Stomach smooth muscle (tissue), 2 donors: ENCODE results near the gene TIMM8B.
"Not testable (repeated sequence)": the region's sequence is repeated elsewhere in the genome, so short reads cannot be mapped to it uniquely, and the experiment has no call there.

Experiments
- H3K27ac ChIP-seq: one replicate; pipeline ENCODE4 v1.7.0; 2013; ENCODE audit warnings: mild to moderate bottlenecking, low read length, inconsistent platforms
- H3K27me3 ChIP-seq, 2 donors: one replicate each; pipeline ENCODE4 v1.7.0; 2013; ENCODE audit warnings: low read length in 2 of 2; ENCODE audit not compliant: insufficient read depth in 2 of 2, control insufficient read depth in 1 of 2
- H3K36me3 ChIP-seq, 2 donors: one replicate each; pipeline ENCODE4 v1.7.0; 2013; ENCODE audit warnings: low read length in 2 of 2; ENCODE audit not compliant: control insufficient read depth in 2 of 2, insufficient read depth in 2 of 2
- H3K4me1 ChIP-seq: one replicate; pipeline ENCODE4 v1.7.0; 2013; ENCODE audit warnings: low read length; ENCODE audit not compliant: control insufficient read depth, insufficient read depth
- H3K4me3 ChIP-seq, 2 donors: one replicate each; pipeline ENCODE4 v1.7.0; 2013; ENCODE audit warnings: low read length in 2 of 2
- H3K9ac ChIP-seq, 2 donors: one replicate each; pipeline ENCODE4 v1.7.0; 2013; ENCODE audit warnings: low read length in 2 of 2, mild to moderate bottlenecking in 1 of 2
- H3K9me3 ChIP-seq, 2 donors: one replicate each; pipeline ENCODE4 v1.7.0; 2013; ENCODE audit warnings: low read length in 2 of 2; ENCODE audit not compliant: control insufficient read depth in 2 of 2
- donor health status: healthy.
- donor health status: Pancreatic carcinoma.

Gene TIMM8B

DNA sequence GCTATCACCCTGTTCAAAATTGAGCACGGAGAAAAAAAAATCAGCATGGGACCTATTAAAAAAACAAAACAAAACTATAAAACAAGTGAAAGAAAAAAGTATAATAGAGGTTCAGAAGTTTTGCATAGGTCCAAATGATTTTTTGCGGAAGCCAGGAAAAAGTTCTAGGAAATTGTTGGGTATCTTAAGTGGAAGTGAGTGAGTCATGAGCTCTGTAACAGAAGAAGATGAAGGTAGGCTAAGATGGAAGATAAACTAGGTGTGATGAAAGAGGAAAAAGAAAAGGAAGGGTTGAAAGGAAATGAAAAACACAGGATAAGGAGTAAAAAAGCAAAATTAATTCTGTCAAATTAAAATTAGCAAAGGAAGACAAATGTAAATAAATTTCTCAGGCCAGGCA, 27.9 kb upstream of the TIMM8B start:
- H3K27ac ChIP-seq: no peak overlapping the region
- H3K4me1 ChIP-seq: no peaks in the 10 kb centered on the region
- H3K9me3 ChIP-seq: no peaks in the 10 kb centered on the region
- H3K36me3 ChIP-seq: no peaks in the 10 kb centered on the region
- no peak overlapping the region for H3K9ac ChIP-seq
- H3K27me3 ChIP-seq: no peaks in the 10 kb centered on the region
- H3K4me3 ChIP-seq: no peak overlapping the region

DNA sequence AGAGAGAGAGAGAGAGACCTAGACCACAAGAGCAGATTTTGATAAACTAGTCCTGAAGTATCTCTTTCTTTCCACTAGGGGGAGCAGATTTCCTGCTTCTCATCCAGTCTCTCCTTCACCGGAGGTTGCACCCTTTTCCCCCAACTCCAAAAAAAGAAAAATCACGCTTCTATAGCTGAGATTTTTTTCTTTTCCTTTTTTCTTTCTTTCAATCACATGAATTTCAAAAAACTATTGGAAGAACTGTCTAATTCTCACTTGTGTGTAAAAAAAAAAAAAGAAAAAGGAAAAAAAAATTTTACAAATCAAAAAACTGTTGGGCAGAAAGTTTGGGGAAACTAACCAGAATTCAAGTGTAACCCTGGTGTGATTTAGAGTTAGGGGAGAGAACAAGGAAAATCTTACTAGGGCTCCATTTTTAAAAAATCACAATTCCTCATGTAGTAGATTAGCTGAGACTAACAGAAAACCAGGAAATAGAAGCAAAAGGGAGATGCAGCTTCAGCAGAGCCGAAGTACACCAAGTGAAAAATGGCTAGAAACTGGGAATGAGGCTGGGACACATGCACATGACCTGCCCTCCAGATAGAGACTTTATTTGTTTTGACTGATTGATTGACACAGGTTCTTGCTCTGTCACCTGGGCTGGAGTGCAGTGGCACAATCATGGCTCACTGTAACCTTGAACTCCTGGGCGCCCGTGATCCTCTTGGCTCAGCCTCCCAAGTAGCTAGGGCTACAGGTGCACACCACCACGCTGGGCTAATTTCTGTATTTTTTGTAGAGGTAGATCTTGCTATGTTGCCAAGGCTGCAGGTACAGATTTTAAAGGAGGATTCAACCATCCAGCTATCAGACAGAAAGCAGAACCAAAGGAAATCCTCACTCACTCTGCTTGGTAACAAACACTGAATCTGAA, 27.2 kb upstream of the TIMM8B start:
- H3K36me3 ChIP-seq: peaks cover 0 to 4% of the 10 kb centered on the region in 2 donors
- H3K4me3 ChIP-seq: no peak overlapping the region
- no peaks in the 10 kb centered on the region for H3K9me3 ChIP-seq
- no peak overlapping the region for H3K27ac ChIP-seq
- no peaks in the 10 kb centered on the region for H3K4me1 ChIP-seq
- no peak overlapping the region for H3K9ac ChIP-seq
- H3K27me3 ChIP-seq: no peaks in the 10 kb centered on the region

DNA sequence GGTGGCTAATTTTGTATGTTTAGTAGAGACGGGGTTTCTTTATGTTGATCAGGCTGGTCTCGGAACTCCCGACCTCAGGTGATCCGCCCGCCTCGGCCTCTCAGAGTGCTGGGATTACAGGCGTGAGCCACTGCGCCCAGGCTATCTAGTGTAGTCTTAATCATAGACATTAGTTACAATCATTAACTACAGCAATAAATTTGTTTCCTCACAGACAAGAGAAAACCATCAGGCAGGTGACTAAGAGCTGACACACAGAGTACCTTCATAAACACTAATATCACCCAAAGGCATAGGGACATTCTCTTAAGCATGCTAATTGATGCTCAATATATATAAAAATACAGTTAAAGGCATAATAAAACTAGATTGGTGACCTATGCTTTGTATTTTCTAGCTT, 19.5 kb upstream of the TIMM8B start:
- Histone ChIP-seq H3K27me3 (no peaks in the 10 kb centered on the region), H3K27ac (no peak overlapping the region), H3K4me3 (no peak overlapping the region), H3K4me1 (no peaks in the 10 kb centered on the region), H3K9ac (no peak overlapping the region), H3K9me3 (no peaks in the 10 kb centered on the region), H3K36me3 (peaks cover 3 to 7% of the 10 kb centered on the region in 2 donors)

DNA sequence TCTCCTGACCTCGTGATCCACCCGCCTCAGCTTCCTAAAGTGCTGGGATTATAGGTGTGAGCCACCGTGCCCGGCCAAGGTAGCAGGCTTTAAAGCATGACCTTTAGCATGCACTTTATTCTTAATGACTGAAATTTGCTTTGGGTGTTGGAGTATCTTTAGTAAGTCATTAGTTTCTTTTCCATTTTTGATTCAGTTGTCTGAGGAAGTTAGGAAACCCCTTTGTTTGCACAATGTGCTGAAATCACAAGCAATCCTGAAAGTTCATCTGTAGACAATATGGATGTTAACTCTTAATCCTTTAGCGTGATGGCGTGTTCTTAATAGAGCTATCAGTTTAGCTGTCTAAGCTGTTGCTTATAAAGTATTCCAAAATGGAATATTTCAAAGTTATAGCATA, 16.9 kb upstream of the TIMM8B start:
- Histone ChIP-seq H3K4me3 (no peak overlapping the region), H3K9ac (no peak overlapping the region), H3K9me3 (no peaks in the 10 kb centered on the region), H3K36me3 (peaks cover 3% of the 10 kb centered on the region in 2 donors), H3K4me1 (no peaks in the 10 kb centered on the region), H3K27me3 (no peaks in the 10 kb centered on the region), H3K27ac (no peak overlapping the region)

DNA sequence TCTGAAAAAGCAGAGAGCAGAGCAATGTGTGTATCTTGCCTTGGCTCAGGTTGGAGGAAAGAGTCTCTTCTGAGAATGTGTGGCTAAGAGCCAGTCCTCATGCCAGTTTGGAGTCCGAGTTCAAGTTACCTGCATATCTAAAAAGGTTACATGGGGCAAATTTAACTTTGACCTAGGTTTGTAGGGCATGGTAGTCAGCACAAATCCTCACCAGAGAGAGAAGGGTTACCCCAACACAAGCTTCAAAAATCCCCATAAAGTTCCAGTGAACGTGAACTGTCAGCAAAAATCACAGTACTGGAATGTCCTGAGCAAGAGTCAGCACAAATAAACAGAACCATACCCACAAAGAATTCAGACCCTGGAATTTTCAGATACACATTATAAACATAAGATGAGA, 13.9 kb upstream of the TIMM8B start:
- no peaks in the 10 kb centered on the region for H3K4me1 ChIP-seq
- peaks cover 8 to 15% of the 10 kb centered on the region in 2 donors for H3K36me3 ChIP-seq
- H3K9me3 ChIP-seq: no peaks in the 10 kb centered on the region
- H3K27me3 ChIP-seq: no peaks in the 10 kb centered on the region
- no peak overlapping the region for H3K9ac ChIP-seq
- H3K4me3 ChIP-seq: no peak overlapping the region
- no peak overlapping the region for H3K27ac ChIP-seq

DNA sequence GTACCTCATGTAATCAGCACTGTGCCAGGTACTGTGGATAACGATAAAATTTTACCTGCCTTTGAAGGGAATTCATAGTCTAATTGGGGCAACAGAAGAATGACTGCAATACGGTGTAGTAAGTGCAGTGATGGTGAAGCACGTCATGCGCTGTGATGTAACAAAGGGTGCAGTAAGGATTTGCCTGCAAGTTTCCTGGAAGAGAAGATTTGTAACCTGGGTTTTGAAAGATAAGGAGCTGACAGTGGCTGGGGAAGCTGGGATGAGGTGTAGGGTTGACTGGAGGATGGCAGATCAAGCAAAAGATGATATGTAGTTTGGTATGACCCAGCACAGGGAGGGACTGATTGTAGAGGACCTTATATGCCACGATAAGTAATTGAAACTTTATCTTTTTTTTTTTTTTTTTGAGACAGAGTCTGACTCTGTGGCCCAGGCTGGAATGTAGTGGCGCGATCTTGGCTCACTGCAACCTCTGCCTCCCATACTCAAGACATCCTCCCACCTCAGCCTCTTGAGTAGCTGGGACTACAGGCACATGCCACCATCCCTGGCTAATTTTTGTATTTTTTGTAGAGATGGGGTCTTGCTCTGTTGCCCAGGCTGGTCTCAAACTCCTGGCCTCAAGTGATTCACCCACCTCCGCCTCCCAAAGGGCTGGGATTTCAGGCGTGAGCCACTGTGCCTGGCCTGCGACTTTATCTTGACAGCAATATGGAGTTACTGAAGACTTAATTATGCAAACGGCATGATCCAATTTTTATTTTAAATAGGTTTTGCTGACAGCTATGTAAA, 11.4 kb upstream of the TIMM8B start:
- Histone ChIP-seq H3K9ac (no peak overlapping the region), H3K27ac (no peak overlapping the region), H3K9me3 (no peaks in the 10 kb centered on the region), H3K4me1 (no peaks in the 10 kb centered on the region), H3K36me3 (peaks cover 18 to 22% of the 10 kb centered on the region in 2 donors), H3K27me3 (no peaks in the 10 kb centered on the region), H3K4me3 (no peak overlapping the region)

DNA sequence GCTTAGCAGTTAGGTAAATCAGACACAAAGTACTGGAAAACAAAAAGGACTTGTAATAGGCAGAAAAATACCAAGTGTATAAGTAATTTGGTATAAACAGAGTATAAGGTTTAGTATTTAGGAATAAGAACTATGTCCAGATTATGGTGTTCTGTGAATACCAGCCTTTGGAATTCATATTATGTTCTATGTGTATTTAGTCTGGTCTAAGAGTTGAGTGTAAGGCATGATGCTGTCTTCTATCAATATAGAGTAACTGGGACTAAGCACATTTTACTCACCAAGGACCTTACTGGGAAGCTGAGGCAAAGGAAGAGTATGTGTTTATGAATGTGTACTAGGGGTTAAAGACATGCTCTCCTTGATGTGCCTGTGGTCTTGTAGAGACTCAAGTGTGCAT, 9.6 kb upstream of the TIMM8B start:
- H3K36me3 ChIP-seq: peaks cover 28 to 38% of the 10 kb centered on the region in 2 donors
- no peaks in the 10 kb centered on the region for H3K9me3 ChIP-seq
- no peak overlapping the region for H3K27ac ChIP-seq
- H3K4me1 ChIP-seq: no peaks in the 10 kb centered on the region
- no peak overlapping the region for H3K4me3 ChIP-seq
- no peak overlapping the region for H3K9ac ChIP-seq
- H3K27me3 ChIP-seq: no peaks in the 10 kb centered on the region

DNA sequence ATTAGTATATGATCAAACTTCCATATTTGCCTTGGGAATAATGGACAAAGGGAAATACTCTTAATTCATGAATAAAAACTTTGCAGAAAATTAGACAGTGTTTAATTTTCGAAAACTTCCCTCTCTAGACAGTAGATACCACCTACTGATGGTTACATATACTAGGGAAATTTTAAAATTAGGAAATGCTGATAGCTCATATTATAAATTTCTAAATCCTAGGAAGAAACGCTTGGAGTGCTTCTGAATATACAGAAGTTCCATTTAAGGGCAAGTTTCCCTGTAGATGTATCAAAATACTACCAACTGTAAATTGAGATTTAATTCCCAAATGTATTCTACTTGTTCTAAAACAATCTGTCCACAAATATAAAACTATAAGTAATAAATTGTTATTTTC, 8.7 kb upstream of the TIMM8B start:
- not testable (repeated sequence) for H3K9ac ChIP-seq, H3K9me3 ChIP-seq, H3K4me3 ChIP-seq, H3K27ac ChIP-seq, H3K27me3 ChIP-seq, H3K4me1 ChIP-seq
- peaks cover 32 to 44% of the 10 kb centered on the region in 2 donors for H3K36me3 ChIP-seq

DNA sequence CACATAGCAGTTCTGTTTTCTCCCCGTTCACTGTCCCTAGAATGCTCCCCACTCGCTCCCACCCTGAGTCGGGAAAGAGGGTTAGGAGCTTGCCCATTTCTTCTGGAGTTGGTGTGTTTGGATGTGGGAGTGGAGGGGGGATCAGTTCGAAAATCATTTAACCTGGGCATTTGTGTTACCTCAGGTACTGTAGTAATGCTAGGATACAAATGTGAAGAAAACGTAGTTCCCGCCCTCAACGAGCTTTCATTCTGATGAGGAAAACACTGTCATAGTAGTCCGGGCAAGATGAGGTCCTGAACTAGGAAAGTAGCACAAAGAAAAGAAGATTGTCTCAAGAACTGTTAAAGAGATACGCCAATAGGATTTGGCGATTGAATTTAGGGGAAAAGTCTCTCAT, 656 bp upstream of the TIMM8B start:
- Histone ChIP-seq H3K36me3 (peaks cover 36 to 41% of the 10 kb centered on the region in 2 donors), H3K4me3 (peak overlapping the region; percentile 99 to 100), H3K9ac (peak overlapping the region; percentile 98 to 99), H3K4me1 (peaks cover 16% of the 10 kb centered on the region), H3K27me3 (no peaks in the 10 kb centered on the region), H3K9me3 (no peaks in the 10 kb centered on the region), H3K27ac (peak overlapping the region; percentile 76)

DNA sequence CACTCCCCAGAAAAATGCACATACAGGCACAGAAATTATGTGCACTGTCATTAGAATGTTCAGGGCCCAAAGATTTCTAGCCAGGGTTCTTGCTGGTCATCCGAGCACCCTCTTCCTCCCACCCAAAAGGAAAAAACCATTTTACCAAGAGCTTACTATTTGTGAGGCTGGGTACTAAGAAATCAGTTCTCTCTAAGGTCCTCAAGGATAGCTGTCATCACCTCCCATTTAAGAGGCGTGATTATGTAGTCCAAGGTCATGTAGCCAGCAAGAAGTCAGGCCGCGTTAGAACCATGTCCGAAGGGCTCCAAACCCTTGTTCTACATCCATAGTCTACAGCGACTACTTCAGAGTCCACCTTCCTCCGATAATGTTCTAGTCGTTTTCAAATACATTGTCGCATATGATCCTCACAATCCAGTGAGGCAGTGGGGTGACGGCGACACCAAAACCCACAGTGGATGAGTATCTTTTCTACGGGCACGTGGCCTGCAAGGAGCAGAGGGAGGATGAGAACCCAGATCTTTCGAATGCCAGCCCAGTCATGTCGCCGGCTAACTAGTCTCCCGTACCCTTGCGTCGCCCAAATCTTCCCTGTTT, 634 bp downstream of the TIMM8B start:
- H3K36me3 ChIP-seq: peaks cover 28 to 30% of the 10 kb centered on the region in 2 donors
- H3K27me3 ChIP-seq: no peaks in the 10 kb centered on the region
- no peaks in the 10 kb centered on the region for H3K9me3 ChIP-seq
- H3K4me3 ChIP-seq: peak overlapping the region; percentile 99 to 100
- H3K27ac ChIP-seq: peak overlapping the region; percentile 76
- peaks cover 16% of the 10 kb centered on the region for H3K4me1 ChIP-seq
- peak overlapping the region; percentile 98 to 99 for H3K9ac ChIP-seq
